Fibroblast of lung (primary cell): ENCODE data around the gene MIER1. TPM values are rescaled to one million over a fixed set of nuclear protein-coding genes. Genes with fewer than 3 reads are reported as not detected.

Experiments used
- DNase-seq, 2 donors: peaks; one replicate each; pipeline versions ENCODE4 v3.0.0 to v3.0.0-alpha.2; 2010; ENCODE audit warnings: low read depth in 2 of 2
- H2AFZ ChIP-seq: 2 replicates; pipeline ENCODE4 v1.5.1; 2012; ENCODE audit warnings: low read length, control low read depth, inconsistent platforms
- H3K27ac ChIP-seq: 2 replicates; pipeline ENCODE4 v1.5.1; 2011; ENCODE audit warnings: low read length, control low read depth; ENCODE audit not compliant: insufficient read depth
- H3K27me3 ChIP-seq: 2 replicates; pipeline ENCODE4 v1.5.1; 2011; ENCODE audit warnings: mild to moderate bottlenecking, low read length; ENCODE audit not compliant: control insufficient read depth, insufficient read depth
- H3K36me3 ChIP-seq: 2 replicates; pipeline ENCODE4 v1.5.1; 2011; ENCODE audit warnings: low read length; ENCODE audit not compliant: control insufficient read depth, insufficient read depth
- H3K4me1 ChIP-seq: 2 replicates; pipeline ENCODE4 v1.5.1; 2011; ENCODE audit warnings: low read length; ENCODE audit not compliant: control insufficient read depth, insufficient read depth; ENCODE audit errors: extremely low read depth
- H3K4me2 ChIP-seq: 2 replicates; pipeline ENCODE4 v1.5.1; 2011; ENCODE audit warnings: low read length, control low read depth; ENCODE audit not compliant: insufficient read depth; ENCODE audit errors: extremely low read depth
- H3K4me3 ChIP-seq, 4 experiments: fragments of 200-600 bp in 1 of 4; sonication (generic) in 1 of 4; replicated peaks in 1 of 4; 2 replicates each; pipeline ENCODE4 v1.5.1; 2011 to 2016; ENCODE audit warnings: low read length in 4 of 4, low read depth in 3 of 4, mild to moderate bottlenecking in 3 of 4, control low read depth in 2 of 4, inconsistent platforms in 1 of 4, mixed read lengths in 1 of 4; ENCODE audit not compliant: insufficient read depth in 1 of 4; ENCODE audit errors: control extremely low read depth in 1 of 4
- H3K79me2 ChIP-seq: 2 replicates; pipeline ENCODE4 v1.5.1; 2012; ENCODE audit warnings: mild to moderate bottlenecking, low read length, inconsistent platforms; ENCODE audit not compliant: control insufficient read depth, insufficient read depth
- H3K9ac ChIP-seq: 2 replicates; pipeline ENCODE4 v1.5.1; 2011; ENCODE audit warnings: mild to moderate bottlenecking, low read length, control low read depth; ENCODE audit not compliant: insufficient read depth
- H3K9me3 ChIP-seq: 2 replicates; pipeline ENCODE4 v1.5.1; 2012; ENCODE audit warnings: low read depth, low read length; ENCODE audit not compliant: control insufficient read depth, insufficient read depth
- H4K20me1 ChIP-seq: 2 replicates; pipeline ENCODE4 v1.5.1; 2011; ENCODE audit warnings: low read length; ENCODE audit not compliant: control insufficient read depth, insufficient read depth; ENCODE audit errors: extremely low read depth
- EZH2 ChIP-seq: IDR thresholded peaks from 2 replicates; pipeline ENCODE4 v1.5.1; 2012; ENCODE audit warnings: low read length, control low read depth, mild to moderate bottlenecking; ENCODE audit errors: missing control alignments
- polyA plus RNA-seq, 2 donors: library from polyadenylated mRNA; depleted of rRNA in 1 of 2; stranded (reverse) in 1 of 2; unstranded in 1 of 2; fragments of >200 nt; gene quantifications; 2 replicates each; pipeline ENCODE4 v1.2.1, GENCODE V29; 2011 to 2012; ENCODE audit warnings: missing spikeins in 1 of 2
- total RNA-seq: library from RNA; depleted of rRNA; stranded (reverse); fragments of >200 nt; gene quantifications from 2 replicates; pipeline ENCODE4 v1.2.1, GENCODE V29; 2014
- TF ChIP-seq, protein P1 (sequence below), 2 donors: IDR thresholded peaks in 1 of 2; conservative IDR thresholded peaks in 1 of 2; 1 replicate in 1 of 2; 2 replicates in 1 of 2; pipeline ENCODE4 v1.5.1; 2011 to 2012; ENCODE audit warnings: low read length in 2 of 2, control low read depth in 1 of 2, inconsistent platforms in 1 of 2, low read depth in 1 of 2, mild to moderate bottlenecking in 1 of 2

MIER1 gene
- total and polyA plus RNA-seq, 2 donors (not counting 1 experiment from before 2014, with no cell fraction given), result 31.3 to 35.5 TPM

DNA sequence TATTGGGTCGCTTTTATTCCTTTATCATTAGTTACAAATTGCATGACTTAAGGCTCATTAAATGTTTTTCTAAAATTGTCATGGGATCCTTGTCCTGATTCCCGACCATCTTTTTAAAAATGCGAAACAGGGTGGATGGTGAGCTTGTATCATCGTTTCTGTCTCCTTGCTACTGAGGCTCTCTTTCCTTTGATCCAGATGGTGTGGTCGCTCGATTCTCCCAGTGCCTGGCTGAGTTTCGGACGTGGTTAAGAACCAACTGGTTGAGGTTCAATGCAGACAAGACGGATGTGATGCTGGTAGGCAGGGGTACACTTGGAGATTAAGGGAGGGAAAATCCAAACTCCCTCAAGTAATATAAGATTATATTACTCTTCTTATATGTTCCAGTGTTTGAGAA lies 1.2 kb downstream of the MIER1 start:
- peaks cover 55% of the 10 kb centered on the region for H3K79me2 ChIP-seq
- no peak for DNase-seq
- H3K4me1 ChIP-seq, result peaks cover 5% of the 10 kb centered on the region
- H3K9ac ChIP-seq, result peak overlapping the region; percentile 39
- TF ChIP-seq EZH2, result no peak
- TF ChIP-seq, protein P1, sequence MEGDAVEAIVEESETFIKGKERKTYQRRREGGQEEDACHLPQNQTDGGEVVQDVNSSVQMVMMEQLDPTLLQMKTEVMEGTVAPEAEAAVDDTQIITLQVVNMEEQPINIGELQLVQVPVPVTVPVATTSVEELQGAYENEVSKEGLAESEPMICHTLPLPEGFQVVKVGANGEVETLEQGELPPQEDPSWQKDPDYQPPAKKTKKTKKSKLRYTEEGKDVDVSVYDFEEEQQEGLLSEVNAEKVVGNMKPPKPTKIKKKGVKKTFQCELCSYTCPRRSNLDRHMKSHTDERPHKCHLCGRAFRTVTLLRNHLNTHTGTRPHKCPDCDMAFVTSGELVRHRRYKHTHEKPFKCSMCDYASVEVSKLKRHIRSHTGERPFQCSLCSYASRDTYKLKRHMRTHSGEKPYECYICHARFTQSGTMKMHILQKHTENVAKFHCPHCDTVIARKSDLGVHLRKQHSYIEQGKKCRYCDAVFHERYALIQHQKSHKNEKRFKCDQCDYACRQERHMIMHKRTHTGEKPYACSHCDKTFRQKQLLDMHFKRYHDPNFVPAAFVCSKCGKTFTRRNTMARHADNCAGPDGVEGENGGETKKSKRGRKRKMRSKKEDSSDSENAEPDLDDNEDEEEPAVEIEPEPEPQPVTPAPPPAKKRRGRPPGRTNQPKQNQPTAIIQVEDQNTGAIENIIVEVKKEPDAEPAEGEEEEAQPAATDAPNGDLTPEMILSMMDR (conservative IDR thresholded peaks at IDR 0.05 in 1 of 2, IDR thresholded peaks at IDR 0.05 in 1 of 2; ENCODE audit: low read depth in 1 of 2, low read length in 2 of 2), result no peak
- H3K9me3 ChIP-seq, result no peaks in the 10 kb centered on the region
- no peaks in the 10 kb centered on the region for H4K20me1 ChIP-seq
- peak overlapping the region; percentile 100 for H3K4me2 ChIP-seq
- no peaks in the 10 kb centered on the region for H3K36me3 ChIP-seq
- H3K4me3 ChIP-seq, result peak overlapping the region; percentile 78 to 94 (median 90)
- peak overlapping the region; percentile 99 for H3K27ac ChIP-seq
- no peaks in the 10 kb centered on the region for H3K27me3 ChIP-seq
- no peak overlapping the region for H2AFZ ChIP-seq

DNA sequence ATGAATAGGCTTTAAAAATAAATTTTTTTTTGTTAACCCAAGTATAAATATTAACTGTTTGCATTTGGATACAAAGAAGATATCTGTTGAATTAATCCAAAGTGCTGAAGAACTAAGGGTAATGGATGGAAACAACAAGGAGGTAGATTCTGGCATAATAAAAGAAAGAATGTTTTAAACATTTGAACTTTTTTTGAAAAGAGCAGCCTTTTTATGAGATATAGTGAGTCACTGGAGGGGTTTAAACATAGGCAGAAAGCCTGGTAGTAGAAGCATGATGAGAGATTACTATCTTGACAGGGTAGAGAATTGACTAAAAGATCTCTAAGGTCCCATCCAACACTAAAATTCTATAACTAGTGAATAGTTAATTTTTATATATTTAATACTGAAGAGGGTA lies 2.7 kb downstream of the MIER1 start:
- Histone ChIP-seq H2AFZ (no peak overlapping the region), H3K79me2 (peaks cover 70% of the 10 kb centered on the region), H3K36me3 (no peaks in the 10 kb centered on the region), H3K9ac (no peak overlapping the region), H3K4me3 (no peak overlapping the region), H4K20me1 (no peaks in the 10 kb centered on the region), H3K4me1 (peaks cover 5% of the 10 kb centered on the region), H3K4me2 (peak overlapping the region; percentile 5), H3K9me3 (no peaks in the 10 kb centered on the region), H3K27ac (no peak overlapping the region), H3K27me3 (no peaks in the 10 kb centered on the region)
- TF ChIP-seq, protein P1 (conservative IDR thresholded peaks at IDR 0.05 in 1 of 2, IDR thresholded peaks at IDR 0.05 in 1 of 2; ENCODE audit: low read depth in 1 of 2, low read length in 2 of 2), result no peak
- no peak for TF ChIP-seq EZH2
- no peak for DNase-seq

DNA sequence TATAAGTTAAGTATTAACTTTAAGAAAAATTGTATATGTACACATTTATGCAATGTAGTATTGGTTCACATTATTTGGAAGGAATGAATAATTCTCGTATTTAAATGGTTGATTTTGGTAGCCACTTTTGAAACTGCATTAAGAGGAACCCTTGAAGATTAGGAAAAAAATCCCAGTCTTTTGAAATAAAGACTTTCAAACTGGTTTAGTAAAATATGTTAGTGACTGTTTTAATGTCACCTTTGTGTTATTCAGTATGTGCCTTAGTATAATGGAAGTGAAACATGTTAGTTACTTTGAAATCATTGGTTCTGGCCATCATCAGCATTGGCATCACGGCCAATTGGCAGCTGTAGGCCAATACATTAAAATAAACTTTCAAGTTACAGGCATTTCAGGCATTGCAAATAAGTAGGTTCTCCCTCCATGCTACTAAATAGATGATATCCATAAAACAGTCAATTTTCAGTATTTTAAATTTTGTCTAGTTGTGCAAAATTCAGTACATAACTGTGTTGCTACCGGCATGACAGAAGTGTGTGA lies 4.4 kb downstream of the MIER1 start:
- DNase-seq, result no peak
- no peaks in the 10 kb centered on the region for H4K20me1 ChIP-seq
- H2AFZ ChIP-seq, result no peak overlapping the region
- H3K9ac ChIP-seq, result no peak overlapping the region
- peaks cover 74% of the 10 kb centered on the region for H3K79me2 ChIP-seq
- no peak for TF ChIP-seq EZH2
- TF ChIP-seq, protein P1 (conservative IDR thresholded peaks at IDR 0.05 in 1 of 2, IDR thresholded peaks at IDR 0.05 in 1 of 2; ENCODE audit: low read depth in 1 of 2, low read length in 2 of 2), result no peak
- H3K4me3 ChIP-seq, result peak overlapping the region; percentile 42 to 91 (median 78)
- no peaks in the 10 kb centered on the region for H3K27me3 ChIP-seq
- H3K4me2 ChIP-seq, result peak overlapping the region; percentile 73
- peaks cover 7% of the 10 kb centered on the region for H3K4me1 ChIP-seq
- peak overlapping the region; percentile 90 for H3K27ac ChIP-seq
- H3K36me3 ChIP-seq, result no peaks in the 10 kb centered on the region
- no peaks in the 10 kb centered on the region for H3K9me3 ChIP-seq
